GM19023 (cell line): Measurements from ENCODE around the gene ACADS.

Source experiments
- ATAC-seq: cut with Tn5 transposase; IDR thresholded peaks from one replicate; pipeline ENCODE4 v1.9.1; 2021; ENCODE audit warnings: mild to moderate bottlenecking, moderate library complexity; ENCODE audit not compliant: unreplicated experiment

ACADS gene

DNA sequence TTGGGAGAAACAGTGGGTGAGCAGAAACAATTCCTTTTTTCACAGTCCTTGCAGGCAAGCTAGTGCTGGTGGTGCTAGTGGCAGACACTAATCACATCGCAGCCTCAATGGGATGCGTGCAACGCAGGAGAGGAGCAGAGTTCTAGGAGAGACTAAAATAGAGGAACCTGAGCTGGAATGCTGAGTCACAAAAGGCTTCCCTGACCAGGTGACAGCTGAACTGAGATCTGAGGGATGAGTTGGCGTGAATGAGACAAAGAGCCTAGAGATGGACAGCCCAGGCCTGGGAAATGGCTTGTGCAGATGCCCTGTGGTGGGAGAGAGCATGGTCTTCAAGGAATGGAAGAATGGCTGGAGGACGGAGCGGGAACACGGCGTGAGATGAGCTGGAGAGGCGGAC, 25.8 kb downstream of the ACADS start:
- no peak for ATAC-seq

- no peak for ATAC-seq
These were observed 29.2 kb downstream of the ACADS start for GRCh38 chr12:120754792-120755191.

DNA sequence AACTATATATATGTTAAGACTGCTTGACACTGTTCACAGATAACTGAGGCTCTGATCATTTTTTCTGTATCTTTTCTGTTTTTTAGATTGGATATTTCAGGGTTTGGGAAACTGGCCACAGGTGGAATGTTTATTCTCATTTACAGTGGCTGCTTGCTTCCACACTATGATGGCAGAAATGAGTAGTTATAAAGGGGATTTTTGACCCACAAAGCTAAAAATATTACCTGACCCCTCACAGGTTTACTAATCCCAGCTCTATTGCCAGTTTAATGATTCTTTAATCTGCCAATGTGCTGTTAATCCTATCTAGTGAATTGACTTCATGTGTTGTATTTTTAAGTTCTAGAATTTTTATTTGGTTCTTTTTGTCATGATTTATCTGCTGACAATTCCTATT, 29.6 kb downstream of the ACADS start:
- ATAC-seq = no peak

DNA sequence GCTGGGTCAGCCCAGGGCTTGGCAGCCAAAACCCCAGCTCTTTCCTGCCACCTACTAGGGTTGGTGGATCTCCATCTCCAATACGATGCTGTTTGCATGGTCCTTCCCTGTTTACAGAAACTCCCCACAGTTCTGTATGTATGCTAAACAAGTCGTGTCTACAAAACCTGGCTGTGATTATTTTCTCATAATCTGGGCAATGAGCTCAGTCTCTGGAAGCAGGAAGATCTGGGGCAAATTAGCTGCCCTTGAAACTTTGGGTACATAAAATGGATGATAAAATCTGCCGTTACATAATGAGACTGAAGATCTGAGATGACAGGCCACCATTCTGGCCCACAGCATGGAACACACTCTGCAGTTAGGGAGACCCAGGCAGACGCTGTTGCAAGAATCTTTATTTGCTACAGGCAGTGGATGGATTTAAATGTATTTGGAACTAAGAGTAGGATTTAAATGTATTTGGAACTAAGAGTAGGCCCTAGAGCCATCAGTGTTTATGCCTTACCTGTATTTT, 31.7 kb downstream of the ACADS start:
- no peak for ATAC-seq

- ATAC-seq = no peak
These were observed 32.3 kb downstream of the ACADS start for GRCh38 chr12:120757949-120758348.

- no peak for ATAC-seq
These were observed 33.4 kb downstream of the ACADS start for GRCh38 chr12:120758798-120759590.

- ATAC-seq = no peak
These were observed 34.1 kb downstream of the ACADS start for GRCh38 chr12:120759591-120760348.

- no peak for ATAC-seq
These were observed 35.0 kb downstream of the ACADS start for GRCh38 chr12:120760349-120761254.

DNA sequence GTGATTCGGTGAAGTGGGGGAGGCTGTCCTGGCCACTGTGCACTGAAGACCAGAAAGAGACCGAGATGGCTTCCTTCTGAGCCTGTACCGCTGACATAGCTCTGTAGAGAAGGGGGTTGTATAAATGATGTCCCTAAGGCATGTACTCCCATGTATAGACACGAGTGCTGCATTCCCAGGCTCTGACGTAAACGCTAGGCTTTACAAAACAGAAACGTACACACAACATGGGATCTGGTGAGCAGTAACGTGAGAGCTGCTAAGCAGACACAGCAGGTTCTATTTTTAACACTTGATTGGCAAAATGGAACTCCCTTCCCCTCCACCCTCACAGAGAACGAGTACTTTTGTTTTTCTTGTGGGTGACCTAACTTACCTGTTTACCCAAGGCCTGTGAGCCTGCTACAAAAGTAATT, 35.9 kb downstream of the ACADS start:
- no peak for ATAC-seq

DNA sequence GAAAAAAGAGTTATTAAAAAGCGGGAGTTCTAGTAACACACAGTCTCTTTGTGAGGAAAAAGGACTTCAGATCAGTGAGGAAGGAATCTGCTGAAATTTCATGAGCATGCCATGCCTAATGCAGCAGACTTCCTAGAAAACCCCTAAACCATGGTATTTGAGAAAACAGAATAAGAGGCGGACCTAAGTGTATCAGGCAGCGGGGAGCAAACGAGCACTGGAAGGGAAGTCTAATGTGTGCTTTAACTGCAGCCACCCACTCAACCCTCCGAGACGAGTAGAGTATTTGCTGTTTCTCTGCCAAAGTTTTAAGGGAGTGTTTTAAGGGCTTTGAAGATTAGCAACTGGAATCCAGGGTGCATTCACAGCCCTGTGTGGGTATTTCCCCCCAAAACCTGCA, 36.5 kb downstream of the ACADS start:
- no peak for ATAC-seq

GRCh38 chr12:120763250-120763649, 37.6 kb downstream of the ACADS start:
- ATAC-seq = no peak

- no peak for ATAC-seq
These were observed 39.2 kb downstream of the ACADS start for GRCh38 chr12:120764816-120765215.

DNA sequence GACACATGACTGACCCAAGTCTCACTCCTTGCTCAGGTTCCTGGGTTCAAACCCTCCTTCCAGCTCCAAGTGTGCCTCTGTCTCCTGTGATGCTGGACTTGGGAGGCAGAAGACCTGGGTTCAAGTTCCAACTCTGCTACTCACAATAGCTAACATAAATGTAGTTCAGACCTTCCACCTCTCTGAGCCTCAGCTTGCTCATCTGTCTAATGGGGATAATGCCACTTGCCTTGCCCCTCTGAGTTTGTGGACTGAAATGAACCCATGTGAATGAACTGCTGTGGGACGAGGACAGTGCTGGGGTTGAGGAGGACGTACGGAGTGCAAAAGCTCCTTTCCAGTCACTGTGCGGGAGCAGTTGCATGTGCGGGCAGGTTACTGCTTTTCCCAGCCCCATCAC, 40.9 kb downstream of the ACADS start:
- no peak for ATAC-seq

DNA sequence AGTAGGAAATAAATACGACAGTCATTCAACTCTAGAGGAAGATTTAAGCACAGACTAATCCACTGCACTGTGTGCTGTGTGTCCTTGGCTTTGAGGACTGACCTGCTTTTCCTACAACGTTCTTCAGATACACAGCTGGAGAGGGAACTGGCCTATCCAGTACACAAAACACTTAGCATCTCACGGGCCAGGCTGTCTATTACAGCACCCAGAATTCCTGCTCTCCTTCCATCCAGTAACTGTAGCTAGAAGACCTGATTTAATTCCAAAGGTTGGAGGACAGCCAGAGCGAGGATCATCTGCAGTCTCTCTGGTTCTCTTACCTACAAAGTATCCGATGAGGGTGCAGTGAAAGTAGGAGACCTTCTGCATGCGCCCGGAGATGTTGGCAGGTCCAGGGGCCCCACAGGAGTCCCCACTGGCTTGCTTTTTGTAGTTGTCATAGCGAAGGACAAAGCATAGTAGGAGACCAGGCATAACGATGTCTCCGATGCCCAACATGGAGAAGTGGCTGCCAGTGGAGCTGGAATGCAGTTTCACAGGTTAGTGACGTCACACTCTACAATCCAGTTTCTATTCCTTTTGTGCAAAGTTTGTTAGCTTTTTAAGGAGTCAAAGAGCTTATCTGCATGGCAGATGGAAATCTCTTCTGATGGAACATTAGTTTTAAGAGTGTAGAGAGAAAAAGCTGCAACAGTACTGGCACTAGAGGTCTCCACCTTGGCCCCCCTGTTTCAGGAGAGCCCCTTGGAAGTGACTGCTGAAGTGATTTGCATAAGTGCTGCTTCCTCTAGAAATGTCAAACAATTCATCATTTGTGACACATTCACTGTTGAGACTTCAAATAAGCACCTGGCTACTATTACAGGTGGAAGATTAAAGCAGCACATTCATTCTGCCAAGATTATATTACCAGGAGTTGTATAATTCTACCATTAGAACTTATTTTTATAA, 41.7 kb downstream of the ACADS start:
- no peak for ATAC-seq

GRCh38 chr12:120771097-120771496, 45.5 kb downstream of the ACADS start:
- no peak for ATAC-seq

DNA sequence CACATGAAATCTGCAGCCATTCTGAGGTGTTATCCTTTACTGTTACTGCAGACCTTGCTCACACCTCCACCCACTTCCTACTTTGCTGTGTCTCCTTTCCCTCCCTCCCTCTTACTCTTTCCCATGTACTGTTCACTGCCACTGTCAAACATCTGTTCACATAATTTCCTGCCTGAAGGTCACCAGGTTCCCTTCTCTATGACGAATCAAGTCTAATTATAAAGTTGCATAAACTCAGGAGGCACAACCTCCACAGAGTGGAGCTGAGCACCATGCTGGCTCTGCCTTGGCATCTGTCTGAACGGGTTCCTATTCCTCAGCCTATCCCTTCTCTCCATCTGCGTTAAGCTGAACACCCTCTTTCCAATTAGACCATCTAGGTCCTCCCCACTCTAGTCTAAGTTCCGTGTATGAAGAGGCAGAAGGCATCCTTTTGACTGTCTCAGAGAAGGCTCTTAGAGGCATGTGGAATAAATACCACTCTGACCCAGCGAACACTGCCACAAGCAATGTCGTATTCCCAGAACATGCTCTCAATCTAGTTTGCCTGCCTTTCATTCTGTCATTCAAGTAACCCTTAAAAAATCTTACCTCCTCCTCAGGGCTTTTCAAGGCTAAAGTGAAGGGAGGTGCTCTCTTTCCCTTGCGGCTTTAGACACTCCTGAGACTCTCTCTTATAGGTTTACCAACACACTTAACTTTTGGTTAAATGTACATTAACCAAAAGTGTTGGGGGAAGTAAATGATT, 48.7 kb downstream of the ACADS start:
- no peak for ATAC-seq

- no peak for ATAC-seq
These were observed 50.4 kb downstream of the ACADS start for GRCh38 chr12:120775862-120776552.

DNA sequence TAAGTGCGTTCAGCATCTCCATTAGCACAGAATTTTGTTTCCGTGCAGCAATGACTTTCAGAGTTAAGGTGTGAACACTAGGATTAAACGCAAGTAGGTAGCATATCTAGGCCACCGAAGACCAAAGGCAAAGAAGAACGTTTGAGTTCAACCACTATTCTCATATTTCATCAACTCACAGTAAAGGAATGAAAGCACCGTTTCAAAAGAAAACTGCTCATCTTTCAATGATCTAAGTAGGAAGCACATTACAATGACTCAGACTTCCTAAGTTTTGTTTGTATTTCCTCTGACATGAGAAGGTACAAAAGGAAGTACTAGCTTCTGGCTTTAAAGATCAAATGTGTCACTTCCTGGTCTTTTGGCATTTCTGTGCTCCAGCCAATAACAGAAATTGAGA, 57.6 kb downstream of the ACADS start:
- no peak for ATAC-seq

DNA sequence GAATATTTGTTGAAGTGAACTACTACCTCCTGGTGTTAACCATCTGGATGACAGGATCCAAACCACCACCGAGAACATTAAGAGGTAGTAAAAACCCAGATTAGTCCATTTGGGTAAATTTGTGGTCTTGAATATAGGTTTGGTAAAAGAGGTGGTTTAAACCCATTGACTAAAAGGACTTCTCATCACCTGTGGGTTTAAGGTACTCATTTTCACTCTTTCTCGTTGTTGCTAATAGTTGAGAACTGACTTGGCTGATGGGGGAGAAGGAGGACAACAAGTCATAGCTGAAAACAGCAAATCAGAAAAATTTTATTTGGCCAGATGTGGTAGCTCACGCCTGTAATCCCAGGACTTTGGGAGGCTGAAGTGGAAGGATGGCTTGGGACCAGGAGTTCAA, 59.2 kb downstream of the ACADS start:
- no peak for ATAC-seq
